HG02870 (cell line): Measurements from ENCODE around the gene DNAJB8.

Experiments used
- ATAC-seq: cut with Tn5 transposase; IDR thresholded peaks from one replicate; pipeline ENCODE4 v1.9.1; 2021; ENCODE audit warnings: mild to moderate bottlenecking, moderate library complexity; ENCODE audit not compliant: unreplicated experiment

Gene DNAJB8

DNA sequence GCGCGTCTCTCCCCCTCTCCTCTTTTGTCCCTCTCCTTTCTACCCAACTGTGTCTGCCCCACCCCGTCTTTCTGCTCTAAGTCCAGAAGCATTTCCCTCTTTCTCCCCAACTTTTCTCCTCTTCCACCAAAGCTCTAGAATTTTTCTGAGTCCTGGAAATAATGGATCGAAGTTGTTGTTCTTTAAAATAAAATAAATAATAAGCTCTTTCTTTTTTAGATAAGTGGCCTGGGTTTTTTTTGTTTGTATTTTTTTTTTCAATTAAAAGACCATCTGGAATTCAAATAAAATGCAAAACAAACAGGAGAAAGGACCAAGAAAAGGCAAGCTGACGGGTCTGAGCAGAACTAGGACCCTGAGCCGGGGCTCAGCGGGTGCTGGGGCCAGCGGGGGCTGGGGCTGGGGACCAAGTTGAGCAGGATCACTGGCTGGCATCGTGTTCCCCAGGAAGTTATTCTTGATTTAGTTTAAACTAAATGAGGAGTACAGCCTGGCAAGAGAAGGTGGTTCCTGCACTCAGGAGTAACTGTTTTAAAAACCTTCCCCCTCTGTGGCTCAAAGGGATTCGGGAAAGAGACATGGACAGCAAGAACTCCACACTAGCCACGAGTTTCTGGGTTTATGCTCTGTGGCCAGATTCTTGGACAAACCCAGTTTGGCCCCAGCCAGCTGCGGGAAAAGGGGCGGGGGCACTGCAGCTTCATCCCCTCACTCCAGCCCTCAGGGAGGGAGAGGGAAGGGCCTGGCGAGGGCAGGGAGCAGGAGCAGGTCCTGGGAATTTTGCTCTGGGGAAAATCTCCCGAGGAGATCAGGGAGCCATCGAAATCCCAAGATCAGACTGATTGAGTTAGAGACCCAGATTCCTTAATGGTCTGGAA is 18.0 kb upstream of the DNAJB8 start:
- no peak for ATAC-seq

DNA sequence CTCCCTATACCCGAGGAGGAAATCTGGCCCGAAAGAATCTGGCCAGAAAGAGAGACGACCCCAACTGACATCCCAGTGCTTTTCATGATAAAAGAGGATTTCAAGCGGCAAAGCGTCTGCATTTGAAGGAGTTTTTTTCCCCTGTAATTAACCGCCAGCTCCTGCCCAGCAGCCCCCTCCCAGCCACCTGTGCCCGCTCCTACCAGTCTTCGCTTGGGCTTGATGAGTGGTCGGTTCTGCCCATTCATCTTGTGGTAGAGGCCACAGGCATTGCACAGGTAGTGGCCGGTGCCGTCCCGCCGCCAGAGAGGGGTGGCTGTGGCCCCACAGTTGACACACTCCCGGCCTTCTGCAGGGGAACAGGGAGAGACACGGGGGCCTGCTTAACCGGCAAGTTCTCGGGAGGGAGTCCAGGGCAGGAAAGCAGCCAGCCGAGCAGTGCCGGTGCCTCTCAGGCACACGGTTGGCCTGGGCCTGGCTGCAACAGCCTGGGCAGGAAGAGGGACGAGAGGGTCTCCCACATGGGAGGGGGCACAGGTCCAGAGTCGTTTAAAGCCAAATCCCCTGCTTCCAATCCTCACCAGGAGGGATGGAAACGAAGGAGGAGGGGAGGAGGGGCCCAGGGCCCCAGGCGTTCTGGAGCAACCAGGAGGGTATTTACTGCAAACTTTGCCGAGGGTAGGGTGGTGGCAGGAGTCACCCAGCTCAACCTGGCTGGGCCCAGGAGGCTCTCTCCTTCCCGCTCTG is 17.1 kb upstream of the DNAJB8 start:
- ATAC-seq, result no peak

DNA sequence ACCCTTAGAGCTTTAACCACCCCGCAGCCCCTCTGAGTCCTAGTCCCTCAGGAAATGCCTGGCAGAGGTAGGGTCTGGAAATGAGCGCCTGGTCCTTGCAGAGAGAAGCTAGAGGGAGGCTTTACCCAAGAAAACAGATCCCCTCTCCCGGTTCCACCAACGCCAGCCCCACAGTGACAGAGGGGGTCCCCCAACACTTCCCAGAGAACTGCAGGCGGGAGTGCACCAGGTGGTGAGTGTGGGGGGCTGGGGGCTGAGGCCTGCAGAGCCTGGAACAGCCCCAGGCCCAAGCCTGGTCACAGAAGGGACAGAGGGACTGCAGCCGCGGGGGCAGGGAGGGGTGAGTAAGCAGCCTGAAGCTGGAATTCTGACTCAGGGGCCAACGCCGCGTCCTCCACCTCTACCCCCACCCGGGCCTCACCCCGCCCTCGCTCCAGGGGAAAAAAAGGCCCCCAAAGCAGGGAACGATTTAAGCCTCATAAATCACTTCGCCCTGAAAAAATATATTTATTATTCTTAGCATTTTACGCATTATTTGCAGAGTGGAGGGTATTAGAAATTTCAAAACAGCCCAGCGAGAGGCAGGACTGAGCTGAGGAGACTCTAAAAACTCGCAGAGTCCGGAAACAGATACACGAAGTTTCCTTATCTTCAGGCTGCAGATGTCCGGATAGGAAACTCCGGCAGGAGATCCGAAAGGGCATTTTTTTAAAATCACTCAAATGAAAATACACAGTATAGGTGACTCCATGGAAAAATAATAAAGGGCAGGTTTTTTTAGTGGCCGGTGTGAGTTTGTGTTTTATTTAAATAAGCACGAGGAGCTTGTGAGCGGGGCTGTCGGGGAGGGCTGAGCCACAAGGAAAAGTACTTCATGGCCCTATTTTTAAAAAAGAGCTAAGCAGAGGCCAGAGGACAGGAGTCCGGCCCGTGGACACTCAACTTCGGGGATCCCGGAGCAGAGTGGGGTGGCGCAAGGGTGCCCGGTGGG is 16.3 kb upstream of the DNAJB8 start:
- ATAC-seq, result no peak

DNA sequence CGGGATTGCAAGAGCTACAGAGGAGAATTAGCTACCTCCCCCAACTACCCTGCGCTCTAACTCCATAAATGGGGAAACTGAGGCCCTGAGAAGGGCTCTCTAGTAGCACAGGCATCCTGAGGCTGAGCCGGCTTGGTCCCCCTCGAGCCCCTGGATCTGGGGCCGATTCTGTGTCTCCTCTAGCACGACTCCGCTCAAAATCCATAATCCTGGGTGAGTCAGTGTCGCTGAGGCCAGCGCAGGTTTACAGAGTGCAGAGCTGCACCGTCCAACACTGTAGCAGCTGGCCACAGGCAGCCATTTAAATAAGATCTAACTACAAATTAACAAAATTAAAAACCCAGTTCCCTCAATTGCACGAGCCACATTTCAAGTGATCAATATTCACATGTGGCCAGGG is 15.5 kb upstream of the DNAJB8 start:
- ATAC-seq, result no peak

DNA sequence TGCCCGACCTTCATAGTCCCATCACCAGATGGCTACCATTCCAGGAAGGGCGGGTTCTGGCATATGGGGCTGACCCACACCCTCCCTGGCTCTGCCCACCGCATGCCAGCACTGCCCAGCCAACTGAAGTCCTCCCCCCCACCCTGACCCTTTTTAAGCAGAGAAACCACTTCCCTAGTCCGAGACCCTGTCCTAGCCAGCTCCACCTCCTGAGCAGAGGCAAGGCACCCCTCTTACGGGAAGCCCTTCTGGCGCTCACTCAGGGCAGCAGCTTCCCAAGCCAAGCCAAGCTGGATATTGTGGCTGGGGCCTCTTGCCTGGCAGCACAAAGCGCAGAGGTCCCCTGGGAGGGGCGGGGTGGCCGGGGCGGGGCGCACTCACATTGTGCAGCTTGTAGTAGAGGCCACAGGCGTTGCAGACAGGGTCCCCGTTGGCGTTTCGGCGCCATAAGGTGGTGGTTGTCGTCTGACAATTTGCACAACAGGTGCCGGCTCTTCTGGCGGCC is 14.8 kb upstream of the DNAJB8 start:
- ATAC-seq, result no peak

DNA sequence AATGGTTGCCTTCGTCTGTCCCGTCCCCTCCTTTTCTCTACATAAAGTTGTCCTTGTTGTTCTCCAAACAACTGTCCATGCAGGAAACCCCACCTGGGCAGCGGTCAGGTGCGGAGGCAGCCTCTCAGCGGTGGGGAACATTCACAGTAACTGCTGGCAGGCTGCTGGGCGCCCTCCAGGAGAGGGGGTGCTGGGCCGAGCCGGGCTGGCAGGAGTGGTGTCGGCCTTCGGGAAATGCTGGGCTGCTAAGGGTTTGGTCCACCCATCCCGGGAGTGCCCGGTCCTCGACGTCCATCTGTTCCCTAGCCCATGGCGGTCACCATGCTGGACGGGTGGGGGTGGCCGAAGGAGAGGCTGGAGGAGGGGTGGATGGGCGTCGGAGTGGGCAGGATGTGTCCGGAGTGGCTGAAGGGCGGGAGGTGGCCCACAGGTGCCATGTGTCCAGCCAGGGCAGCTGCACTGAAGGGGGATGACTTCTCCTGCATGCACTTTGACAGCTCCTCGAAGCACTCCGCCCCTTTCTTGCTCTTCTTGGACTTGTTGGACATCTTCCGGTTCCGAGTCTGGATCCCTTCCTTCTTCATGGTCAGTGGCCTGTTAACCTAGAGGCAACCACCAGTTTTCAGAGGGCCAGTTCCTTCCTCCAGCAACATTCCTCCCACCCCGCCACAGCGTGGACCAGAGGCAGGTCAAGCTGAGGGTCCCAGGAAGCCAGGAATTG is 14.2 kb upstream of the DNAJB8 start:
- no peak for ATAC-seq

DNA sequence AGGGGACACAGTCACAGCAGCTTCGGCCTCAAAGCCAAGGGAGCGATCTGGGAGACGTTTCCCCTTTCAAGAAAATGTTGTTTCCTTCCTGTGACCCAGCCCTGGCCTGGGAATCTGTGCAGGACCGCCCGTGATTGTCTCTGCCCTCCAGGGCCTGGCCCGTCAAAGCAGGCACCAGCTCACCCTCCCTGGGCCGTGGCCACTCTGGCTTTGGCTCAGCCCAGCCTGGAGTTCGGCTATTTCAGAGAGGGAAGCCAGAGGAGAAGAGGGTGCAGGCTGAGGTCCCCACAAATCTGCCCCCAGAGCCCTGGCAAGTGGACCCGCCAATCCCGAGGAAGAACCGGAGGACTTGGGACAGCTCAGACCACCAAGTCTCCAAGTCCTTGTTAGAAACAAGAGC is 13.6 kb upstream of the DNAJB8 start:
- no peak for ATAC-seq

DNA sequence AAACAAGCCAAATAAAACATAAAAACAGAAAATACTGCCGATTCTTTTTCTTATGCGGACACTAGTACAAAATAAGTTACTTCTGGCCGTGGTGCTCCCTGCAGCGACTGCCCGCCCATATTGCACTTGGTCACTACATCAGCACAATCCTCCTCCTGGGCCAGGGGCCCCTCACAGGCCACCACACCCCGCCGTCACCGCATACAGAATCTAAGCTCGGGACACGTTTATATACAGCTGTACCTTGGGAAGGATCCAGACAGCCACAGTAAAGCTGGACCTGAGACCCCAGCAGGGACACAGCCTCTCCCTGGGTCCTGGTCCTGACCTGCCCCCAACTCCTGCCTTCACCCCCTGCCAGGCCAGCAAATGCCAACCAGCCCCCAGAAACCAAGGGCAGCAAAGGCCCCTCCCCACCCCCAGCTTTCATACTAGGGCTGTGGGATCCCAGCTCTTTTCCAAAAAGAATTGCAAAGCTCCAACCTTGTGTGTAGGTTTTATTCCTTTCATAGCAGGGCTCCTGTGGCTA is 12.9 kb upstream of the DNAJB8 start:
- no peak for ATAC-seq

DNA sequence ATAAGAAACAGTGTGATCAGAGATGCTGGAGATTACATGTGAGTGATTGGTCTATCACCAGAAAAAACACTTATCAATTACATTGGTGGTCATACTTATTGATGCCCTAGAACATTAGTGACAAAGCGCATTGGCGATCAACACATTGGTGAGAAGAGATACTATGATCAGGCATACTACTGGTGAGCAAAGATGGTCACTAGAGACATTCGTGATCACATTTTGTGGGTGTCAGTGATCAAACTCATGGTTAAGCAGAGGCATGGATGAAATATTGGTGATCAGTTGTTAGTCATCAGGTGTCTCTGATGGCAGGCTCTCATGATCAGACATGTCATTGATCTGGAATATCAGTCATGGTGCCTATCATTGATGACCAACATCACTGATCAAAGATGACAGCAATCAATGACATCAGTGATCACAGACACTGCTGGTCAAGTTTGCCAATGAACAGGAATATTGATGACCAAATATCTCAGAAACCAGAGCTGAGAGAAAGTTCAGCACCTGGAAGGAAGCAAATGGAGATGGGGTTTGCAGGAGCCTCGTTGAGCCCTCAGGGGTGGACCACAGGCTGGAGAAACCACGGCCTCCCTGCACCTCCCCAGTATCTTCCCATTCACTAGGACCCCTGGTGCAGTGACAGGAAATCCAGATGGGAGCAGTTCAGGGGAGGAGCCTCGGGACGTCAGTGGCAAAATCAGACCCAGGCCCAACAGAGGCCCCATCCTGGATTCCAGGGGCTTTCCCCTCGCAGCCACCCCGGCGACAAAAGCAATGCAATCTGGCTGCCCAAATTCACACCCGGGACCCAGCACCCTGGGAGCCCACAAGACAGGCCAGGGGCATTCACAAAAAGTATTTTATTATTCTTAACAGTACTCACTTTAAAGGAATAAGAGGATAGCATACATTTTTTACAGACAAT is 12.2 kb upstream of the DNAJB8 start:
- ATAC-seq, result no peak

DNA sequence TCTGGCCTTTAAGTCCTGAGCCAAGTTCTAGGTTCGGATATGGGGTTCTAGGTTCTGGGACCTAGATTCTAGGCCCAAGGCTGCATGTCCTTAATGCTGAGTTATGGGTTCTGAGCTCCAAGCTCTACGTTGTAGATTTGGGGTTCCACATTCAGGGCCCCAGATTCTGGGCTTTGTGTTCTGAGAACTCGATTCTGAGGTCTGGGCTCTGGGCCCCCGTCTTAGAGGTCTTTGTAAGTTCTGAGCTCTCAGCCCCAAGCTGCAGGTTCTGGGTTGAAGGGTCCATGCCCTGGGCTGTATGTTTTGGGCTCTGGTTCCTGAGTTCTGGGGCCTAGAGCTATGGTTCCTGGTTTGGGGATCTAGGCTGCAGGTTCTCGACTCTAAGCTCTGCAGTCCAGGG is 10.0 kb upstream of the DNAJB8 start:
- no peak for ATAC-seq

DNA sequence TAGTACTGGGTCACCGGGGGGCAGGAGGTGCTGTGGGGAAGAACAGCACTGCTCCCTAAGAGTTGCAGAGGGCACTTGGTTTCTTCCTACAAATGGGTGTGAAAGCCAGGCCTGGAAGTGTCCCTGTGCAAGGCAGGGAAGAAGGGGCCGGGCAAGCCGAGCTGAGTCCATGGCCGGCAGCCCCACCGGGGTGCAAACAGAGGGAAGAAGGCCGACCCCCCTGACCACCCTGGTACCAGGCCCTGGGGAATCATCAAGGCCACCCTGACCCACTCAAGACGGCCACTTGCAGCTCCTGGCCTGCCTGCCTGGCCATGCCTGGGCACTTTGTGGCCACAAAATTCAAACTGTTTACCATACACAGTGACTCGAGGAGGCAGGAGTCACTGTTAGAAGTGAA is 8.7 kb upstream of the DNAJB8 start:
- ATAC-seq, result no peak

DNA sequence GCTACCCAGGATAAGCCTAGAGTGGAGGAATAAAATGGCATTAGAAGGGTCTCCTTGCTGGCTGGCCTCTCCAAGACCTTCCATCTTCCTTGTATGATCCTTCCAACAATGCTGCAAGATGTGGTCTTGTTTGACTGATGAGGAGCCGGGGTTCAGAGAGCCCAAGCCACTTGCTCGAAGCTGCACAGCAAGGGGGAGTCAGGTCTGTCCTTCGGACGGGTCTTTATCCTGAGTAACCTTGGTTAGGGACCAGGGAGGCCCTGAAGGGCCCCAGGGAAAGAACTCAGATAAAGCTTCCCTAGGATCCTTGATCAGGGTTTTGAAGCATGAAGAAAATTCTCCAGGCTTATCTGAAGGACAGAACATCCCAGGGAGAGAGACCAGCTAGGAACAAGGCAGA is 7.0 kb upstream of the DNAJB8 start:
- ATAC-seq, result no peak

DNA sequence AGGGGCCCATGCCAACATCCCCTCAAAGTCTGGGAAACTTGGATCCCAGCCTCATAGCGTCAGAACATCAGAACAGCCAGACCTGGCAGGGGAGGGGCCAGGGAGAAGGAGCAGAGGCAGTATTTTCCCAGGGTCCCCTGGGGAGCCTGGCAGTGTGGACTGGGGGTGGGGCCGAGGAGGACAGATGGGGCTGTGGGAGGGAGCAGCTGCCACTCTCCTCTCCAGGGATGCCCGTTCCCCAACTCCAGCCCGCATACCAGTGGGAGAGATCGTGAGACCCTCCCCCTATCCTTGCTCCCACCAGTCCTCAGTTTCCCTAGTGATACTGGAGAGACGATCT is 6.5 kb upstream of the DNAJB8 start:
- no peak for ATAC-seq

DNA sequence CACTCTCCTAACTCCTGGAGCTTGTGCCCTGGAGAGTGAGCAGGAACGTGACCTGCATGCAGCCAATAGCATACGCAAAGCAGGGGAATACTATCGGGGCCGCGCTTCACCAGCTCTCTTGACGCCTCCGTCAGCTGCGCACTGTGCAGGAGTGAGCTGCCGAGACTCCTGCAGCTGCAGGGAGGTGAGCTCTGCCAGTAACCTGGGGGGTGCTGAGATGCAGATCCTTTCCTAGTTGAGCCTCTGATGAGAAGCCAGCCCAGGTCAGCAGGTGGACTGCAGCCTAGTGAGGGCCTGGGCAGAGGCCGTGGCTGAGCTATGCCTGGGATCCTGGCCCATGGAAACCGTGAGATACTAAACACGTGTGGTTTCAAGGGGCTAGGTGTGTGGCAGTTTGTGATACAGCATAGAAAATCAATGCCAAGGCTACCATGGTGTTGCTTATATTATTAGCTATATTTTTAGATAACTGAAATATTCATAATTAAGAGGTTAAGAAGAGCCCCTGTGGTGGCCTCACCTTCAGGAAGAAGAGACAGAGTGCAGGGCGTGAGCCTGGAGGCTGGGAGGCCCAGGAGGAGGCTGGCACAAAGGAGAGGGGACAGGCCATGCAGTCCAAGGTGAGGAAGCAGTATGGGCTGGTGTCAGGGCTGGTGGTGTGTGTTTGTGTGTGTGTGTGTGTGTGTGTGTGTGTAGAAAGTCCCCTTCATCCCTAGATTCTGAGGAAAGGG is 5.9 kb upstream of the DNAJB8 start:
- ATAC-seq, result no peak

DNA sequence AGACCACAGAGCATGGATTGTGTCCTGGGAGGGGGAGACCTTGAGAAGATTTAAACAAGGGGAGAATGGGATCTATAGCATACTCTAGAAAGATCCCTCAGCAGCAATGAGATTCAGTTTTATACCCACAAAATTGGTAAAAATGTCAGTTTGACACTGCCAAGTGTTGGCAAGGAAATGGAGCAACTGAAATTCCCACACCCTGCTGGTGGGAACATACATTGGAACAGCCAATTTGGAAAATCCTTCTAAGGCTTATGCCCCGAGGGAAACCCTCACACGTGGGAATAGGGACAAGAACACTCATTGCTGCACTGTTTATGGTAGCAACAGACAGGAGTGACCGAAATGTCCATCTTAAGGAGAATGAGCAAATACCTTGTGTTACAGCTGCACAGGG is 5.0 kb upstream of the DNAJB8 start:
- ATAC-seq, result no peak

DNA sequence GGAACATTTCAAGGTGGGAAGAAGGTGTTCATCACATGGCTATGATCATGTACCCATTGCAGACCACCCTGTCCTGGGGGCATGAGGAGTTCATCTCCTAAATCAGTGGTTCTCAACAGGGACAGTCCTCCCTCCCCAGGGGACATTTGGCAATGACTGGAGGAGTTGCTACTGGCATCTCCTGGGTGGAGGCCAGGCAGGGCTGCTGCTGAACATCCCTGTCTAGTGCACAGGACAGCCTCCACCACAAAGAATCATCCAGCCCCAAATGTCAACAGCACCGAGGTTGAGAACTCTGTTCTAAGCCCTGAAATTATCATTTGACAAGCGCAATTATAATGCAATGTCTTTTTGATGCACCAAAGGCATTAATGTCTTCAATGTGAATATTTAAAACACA is 4.4 kb upstream of the DNAJB8 start:
- ATAC-seq, result no peak

DNA sequence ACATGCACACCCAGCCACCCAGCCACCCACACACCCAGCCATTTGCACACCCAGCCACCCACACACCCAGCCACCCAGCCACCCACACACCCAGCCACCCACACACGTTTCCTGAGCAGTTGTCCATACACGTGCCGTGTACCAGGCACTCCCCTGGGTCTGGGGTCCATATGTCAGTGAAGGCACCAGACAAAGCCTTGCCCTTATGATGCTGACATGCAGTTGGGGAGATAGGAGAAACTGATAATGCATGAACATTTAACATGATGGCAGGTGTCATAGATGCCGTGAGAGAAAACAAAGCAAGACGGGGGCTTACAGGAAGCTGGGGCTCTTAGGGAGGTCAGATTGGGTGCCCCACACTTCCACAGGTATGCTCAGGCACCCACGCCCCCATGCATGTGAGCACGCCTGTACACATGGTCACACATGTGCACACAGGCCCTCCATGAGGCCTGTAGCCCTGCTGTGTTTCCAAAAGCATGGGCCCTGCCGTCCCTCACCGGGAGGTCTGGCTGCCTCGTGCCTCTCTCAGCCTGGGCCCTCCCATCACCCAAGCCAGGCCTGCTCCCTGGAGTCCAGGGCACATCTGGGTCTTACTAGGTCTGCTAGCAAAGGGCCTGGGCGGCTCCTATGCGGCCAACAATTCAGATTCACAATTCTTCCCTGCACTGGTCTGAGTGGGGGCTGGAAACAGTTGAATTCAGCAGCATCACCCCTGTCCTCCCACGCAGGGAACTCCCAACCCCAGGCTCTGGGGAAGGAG is 3.6 kb upstream of the DNAJB8 start:
- no peak for ATAC-seq

DNA sequence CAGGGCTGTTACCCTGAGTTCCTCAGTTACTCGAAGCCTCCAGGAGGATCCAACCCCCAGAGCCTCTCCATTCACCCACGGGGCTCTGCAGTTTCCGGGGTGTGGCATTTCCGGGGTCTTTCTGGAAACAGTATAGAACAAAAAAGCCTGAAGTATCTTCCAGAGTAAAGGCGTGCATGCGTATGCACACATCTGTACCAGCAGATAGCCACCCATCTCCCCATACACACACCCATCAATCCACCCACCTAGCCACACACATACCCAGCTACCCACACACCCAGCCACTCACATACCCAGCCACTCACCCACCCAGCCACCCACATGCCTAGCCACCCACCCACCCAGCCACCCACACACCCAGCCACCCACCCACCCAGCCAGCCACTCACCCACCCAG is 2.9 kb upstream of the DNAJB8 start:
- ATAC-seq, result no peak
